ENCODE data around the gene MPPED1. TPM values are rescaled to one million over a fixed set of nuclear protein-coding genes. Genes with fewer than 3 reads are reported as not detected.

The MPPED1 gene
- total RNA-seq, 1 donor from 2014 or later: 0.37 TPM

DNA sequence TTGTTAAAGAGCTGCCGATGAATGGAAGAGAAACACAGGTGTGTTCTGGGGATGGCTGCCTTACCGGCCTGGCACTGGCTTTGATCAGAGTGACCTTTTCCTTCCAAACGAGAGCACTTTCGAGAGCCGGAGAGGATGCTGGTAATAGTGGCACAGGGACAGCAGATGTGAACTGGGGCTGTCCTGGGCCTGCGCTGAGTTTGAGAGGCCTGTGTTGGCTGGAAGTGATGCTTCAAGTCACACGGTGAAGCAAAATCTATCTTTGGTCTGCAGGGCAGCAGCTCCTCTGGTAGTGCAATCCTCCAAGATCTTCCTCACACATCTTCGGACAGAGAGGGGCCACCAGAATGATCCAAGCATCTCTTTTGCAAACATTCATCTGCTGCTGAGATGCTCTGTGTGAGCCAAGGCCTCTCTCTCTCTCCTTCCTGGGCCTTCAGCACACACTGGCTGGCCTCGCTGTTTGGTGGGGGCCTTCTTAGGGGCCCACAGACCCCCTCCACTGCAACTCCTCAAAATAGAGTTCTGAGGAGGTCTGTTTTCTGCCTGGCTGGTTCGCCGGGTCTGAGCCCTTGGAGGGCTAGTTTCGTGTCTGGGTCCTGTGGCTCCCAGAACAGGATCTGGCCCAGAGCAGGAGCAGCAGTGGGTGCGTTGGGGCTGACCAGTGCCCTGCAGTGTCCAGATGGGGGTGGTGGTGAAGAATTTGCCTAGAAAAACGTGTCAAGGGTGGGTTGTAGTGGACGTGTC, 6.4 kb downstream of the MPPED1 start:
- TF ChIP-seq, protein P1, sequence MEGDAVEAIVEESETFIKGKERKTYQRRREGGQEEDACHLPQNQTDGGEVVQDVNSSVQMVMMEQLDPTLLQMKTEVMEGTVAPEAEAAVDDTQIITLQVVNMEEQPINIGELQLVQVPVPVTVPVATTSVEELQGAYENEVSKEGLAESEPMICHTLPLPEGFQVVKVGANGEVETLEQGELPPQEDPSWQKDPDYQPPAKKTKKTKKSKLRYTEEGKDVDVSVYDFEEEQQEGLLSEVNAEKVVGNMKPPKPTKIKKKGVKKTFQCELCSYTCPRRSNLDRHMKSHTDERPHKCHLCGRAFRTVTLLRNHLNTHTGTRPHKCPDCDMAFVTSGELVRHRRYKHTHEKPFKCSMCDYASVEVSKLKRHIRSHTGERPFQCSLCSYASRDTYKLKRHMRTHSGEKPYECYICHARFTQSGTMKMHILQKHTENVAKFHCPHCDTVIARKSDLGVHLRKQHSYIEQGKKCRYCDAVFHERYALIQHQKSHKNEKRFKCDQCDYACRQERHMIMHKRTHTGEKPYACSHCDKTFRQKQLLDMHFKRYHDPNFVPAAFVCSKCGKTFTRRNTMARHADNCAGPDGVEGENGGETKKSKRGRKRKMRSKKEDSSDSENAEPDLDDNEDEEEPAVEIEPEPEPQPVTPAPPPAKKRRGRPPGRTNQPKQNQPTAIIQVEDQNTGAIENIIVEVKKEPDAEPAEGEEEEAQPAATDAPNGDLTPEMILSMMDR (IDR thresholded peaks at IDR 0.05; ENCODE audit: partially characterized antibody, unreplicated experiment): no peak
- DNase-seq: no peak
- Mint-ChIP-seq H3K9me3 (ENCODE audit: unreplicated experiment) (peaks cover 4% of the 10 kb centered on the region), H3K36me3 (ENCODE audit: unreplicated experiment) (peaks cover 5% of the 10 kb centered on the region), H3K27me3 (ENCODE audit: unreplicated experiment) (peaks cover 17% of the 10 kb centered on the region), H3K27ac (ENCODE audit: unreplicated experiment) (no peak overlapping the region), H3K4me1 (ENCODE audit: low read depth, unreplicated experiment) (no peaks in the 10 kb centered on the region), H3K4me3 (ENCODE audit: unreplicated experiment) (no peak overlapping the region)

DNA sequence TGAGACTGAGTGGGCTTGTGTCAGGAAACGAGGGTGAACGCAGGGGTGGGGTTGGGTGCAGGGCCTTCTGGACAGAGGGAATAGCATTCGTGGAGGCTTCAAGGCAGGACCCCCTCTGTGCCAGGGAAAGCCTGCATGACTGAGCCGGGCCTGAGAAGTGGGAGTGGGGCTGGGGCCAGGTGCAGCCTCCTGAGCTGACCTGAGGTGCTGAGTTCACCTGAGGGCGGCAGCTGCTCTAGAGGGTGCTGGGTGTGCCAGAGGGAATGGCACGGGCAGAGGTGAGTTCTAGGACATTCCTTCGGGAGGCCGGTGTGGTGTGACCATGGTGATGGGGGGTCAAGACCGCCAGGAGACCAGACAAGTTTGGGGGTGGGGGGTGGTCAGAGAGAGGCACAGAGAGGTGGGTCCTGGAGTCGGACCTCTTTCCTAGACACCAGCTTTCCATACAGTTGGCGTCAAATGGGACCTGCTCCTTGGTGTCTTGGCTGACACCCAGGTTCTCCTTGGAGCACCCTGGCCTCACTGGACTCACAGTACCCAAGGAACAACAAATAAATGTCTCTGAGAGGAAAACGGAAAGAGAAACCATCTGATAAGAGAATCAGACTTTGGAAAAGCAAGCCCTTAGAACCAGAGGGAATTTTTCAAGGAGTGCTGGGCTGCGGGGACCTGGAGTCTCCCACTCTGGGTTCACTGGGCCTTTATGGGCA, 7.7 kb downstream of the MPPED1 start:
- no peaks in the 10 kb centered on the region for H3K36me3 Mint-ChIP-seq (ENCODE audit: unreplicated experiment)
- no peaks in the 10 kb centered on the region for H3K4me1 Mint-ChIP-seq (ENCODE audit: low read depth, unreplicated experiment)
- H3K27me3 Mint-ChIP-seq (ENCODE audit: unreplicated experiment): peaks cover 11% of the 10 kb centered on the region
- no peak for DNase-seq
- H3K27ac Mint-ChIP-seq (ENCODE audit: unreplicated experiment): no peak overlapping the region
- H3K9me3 Mint-ChIP-seq (ENCODE audit: unreplicated experiment): peaks cover 4% of the 10 kb centered on the region
- TF ChIP-seq, protein P1 (IDR thresholded peaks at IDR 0.05; ENCODE audit: partially characterized antibody, unreplicated experiment): no peak
- no peak overlapping the region for H3K4me3 Mint-ChIP-seq (ENCODE audit: unreplicated experiment)

DNA sequence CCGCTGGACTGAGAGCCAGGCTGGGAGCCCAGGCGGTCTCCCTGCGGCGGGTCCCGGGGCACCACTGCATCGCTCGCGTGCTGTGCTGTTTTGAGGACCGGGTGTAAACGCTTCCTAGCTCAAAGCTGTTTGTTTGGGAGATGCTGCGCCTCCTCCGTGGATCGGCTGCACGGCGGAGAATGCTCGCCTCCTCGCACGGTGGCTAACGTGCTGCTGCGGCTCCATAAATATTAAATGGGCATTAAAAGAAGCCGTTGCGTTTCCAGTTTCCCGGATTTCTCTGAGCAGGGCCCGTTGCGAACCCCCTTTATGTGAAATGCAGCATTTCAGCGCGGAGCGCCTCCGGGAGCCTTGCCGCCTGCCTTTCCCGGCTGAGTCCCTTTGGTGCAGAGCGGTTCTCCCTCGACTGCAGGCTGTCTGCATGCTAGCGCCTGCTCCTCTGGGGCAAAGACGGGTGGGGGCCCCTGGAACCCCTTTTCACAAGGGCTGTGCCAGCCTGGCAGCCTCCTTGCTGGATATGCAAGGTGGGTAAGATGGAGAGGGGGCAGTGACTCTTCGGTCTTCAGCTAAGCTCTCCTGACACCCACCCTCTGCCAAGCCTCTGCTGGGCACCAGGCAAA, 9.3 kb downstream of the MPPED1 start:
- peaks cover 4% of the 10 kb centered on the region for H3K9me3 Mint-ChIP-seq (ENCODE audit: unreplicated experiment)
- H3K4me3 Mint-ChIP-seq (ENCODE audit: unreplicated experiment): no peak overlapping the region
- TF ChIP-seq, protein P1 (IDR thresholded peaks at IDR 0.05; ENCODE audit: partially characterized antibody, unreplicated experiment): no peak
- H3K36me3 Mint-ChIP-seq (ENCODE audit: unreplicated experiment): no peaks in the 10 kb centered on the region
- H3K27me3 Mint-ChIP-seq (ENCODE audit: unreplicated experiment): peaks cover 11% of the 10 kb centered on the region
- H3K27ac Mint-ChIP-seq (ENCODE audit: unreplicated experiment): no peak overlapping the region
- no peaks in the 10 kb centered on the region for H3K4me1 Mint-ChIP-seq (ENCODE audit: low read depth, unreplicated experiment)
- DNase-seq: peak; percentile 6

DNA sequence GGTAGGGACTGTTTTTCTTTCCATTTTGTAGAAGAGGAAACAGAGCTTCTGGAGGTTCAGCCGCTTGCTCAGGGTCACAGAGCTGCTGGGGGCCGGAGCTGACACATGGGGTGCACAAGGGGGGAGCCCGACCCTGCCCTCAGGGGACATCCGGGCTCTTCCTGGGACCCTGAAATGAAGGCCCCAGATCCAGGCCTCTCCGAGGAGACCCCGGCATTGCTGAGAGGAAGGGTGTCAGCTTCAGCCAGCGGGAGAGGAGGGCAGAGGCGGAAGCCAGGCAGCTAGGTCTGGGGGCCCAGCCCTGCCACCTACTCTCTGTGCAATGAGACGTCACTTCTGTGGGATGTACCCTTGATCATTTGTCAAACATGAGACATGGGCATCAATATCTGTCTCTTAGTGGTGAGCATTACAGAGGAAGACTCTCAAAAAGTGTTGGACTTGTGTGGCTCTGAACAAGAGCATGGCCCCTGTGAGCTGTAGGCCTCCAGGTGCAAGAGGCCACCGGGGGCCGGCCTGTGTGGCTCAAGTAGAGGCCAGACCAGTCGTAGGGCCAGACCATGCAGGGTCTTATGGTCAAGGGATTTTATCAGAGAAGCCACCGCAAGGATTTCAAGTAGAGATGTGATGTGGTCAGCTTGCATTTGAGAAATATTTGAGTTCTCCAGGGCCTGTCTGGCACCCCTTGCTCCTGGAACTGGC, 10.3 kb downstream of the MPPED1 start:
- Mint-ChIP-seq H3K27me3 (ENCODE audit: unreplicated experiment) (peaks cover 9% of the 10 kb centered on the region), H3K27ac (ENCODE audit: unreplicated experiment) (no peak overlapping the region), H3K9me3 (ENCODE audit: unreplicated experiment) (peaks cover 4% of the 10 kb centered on the region)

More for the DNA sequence above, 10.3 kb downstream of the MPPED1 start:
- Mint-ChIP-seq H3K36me3 (ENCODE audit: unreplicated experiment) (no peaks in the 10 kb centered on the region), H3K4me3 (ENCODE audit: unreplicated experiment) (no peak overlapping the region), H3K4me1 (ENCODE audit: low read depth, unreplicated experiment) (peaks cover 2% of the 10 kb centered on the region)
- no peak for DNase-seq
- TF ChIP-seq, protein P1 (IDR thresholded peaks at IDR 0.05; ENCODE audit: partially characterized antibody, unreplicated experiment): no peak
